Astrocyte (in vitro differentiated cells and primary cell): ENCODE measurements around the gene AUP1. TPM values are rescaled to one million over a fixed set of nuclear protein-coding genes. Genes with fewer than 3 reads are reported as not detected.

Experiments
- DNase-seq: peaks from one replicate; pipeline ENCODE4 v3.0.0-alpha.2; 2010; ENCODE audit warnings: low read depth
- FAIRE-seq: peaks from 2 replicates; lab custom pipeline; 2011; peaks lifted over from hg19 to GRCh38; lab: Jason Lieb, UNC
- H2AFZ ChIP-seq: 2 replicates; pipeline ENCODE4 v1.6.0; 2012; ENCODE audit warnings: low read depth, low read length, inconsistent platforms
- H3K27ac ChIP-seq: 2 replicates; pipeline ENCODE4 v1.5.1; 2011; ENCODE audit warnings: low read depth, low read length, inconsistent platforms
- H3K27me3 ChIP-seq: 2 replicates; pipeline ENCODE4 v1.6.0; 2011; ENCODE audit warnings: low read length, inconsistent platforms; ENCODE audit not compliant: insufficient read depth
- H3K36me3 ChIP-seq: 2 replicates; pipeline ENCODE4 v1.5.1; 2011; ENCODE audit warnings: low read length, inconsistent platforms; ENCODE audit not compliant: insufficient read depth
- H3K4me1 ChIP-seq: 2 replicates; pipeline ENCODE4 v1.5.1; 2011; ENCODE audit warnings: low read length, inconsistent platforms; ENCODE audit not compliant: insufficient read depth
- H3K4me2 ChIP-seq: 2 replicates; pipeline ENCODE4 v1.6.0; 2012; ENCODE audit warnings: low read length, inconsistent platforms
- H3K4me3 ChIP-seq: 2 replicates; pipeline ENCODE4 v1.5.1; 2011; ENCODE audit warnings: low read depth, mild to moderate bottlenecking, low read length, inconsistent platforms; ENCODE audit not compliant: insufficient read depth
- H3K79me2 ChIP-seq: 2 replicates; pipeline ENCODE4 v1.6.0; 2012; ENCODE audit warnings: mild to moderate bottlenecking, low read length, inconsistent platforms; ENCODE audit not compliant: insufficient read depth
- H3K9ac ChIP-seq: 2 replicates; pipeline ENCODE4 v1.6.0; 2012; ENCODE audit warnings: mild to moderate bottlenecking, low read length, inconsistent platforms
- H3K9me3 ChIP-seq: 2 replicates; pipeline ENCODE4 v1.5.1; 2012; ENCODE audit warnings: low read depth, mild to moderate bottlenecking, low read length, inconsistent platforms; ENCODE audit not compliant: insufficient read depth
- H4K20me1 ChIP-seq: 2 replicates; pipeline ENCODE4 v1.6.0; 2012; ENCODE audit warnings: low read length, inconsistent platforms; ENCODE audit not compliant: insufficient read depth
- H3K27ac Mint-ChIP-seq: one replicate; pipeline ENCODE4 v1.8.0; 2021; ENCODE audit warnings: mild to moderate bottlenecking, mixed read lengths; ENCODE audit not compliant: unreplicated experiment
- H3K27me3 Mint-ChIP-seq: one replicate; pipeline ENCODE4 v1.8.0; 2021; ENCODE audit warnings: low read depth, mixed read lengths; ENCODE audit not compliant: unreplicated experiment
- H3K36me3 Mint-ChIP-seq: one replicate; pipeline ENCODE4 v1.8.0; 2021; ENCODE audit warnings: low read depth, mixed read lengths; ENCODE audit not compliant: unreplicated experiment
- H3K4me1 Mint-ChIP-seq: one replicate; pipeline ENCODE4 v1.8.0; 2021; ENCODE audit warnings: low read depth, mixed read lengths; ENCODE audit not compliant: unreplicated experiment
- H3K4me3 Mint-ChIP-seq: one replicate; pipeline ENCODE4 v1.8.0; 2021; ENCODE audit warnings: mild to moderate bottlenecking, moderate library complexity, mixed read lengths; ENCODE audit not compliant: unreplicated experiment
- H3K9me3 Mint-ChIP-seq: one replicate; pipeline ENCODE4 v1.8.0; 2021; ENCODE audit warnings: mild to moderate bottlenecking, mixed read lengths; ENCODE audit not compliant: unreplicated experiment
- CTCF ChIP-seq: IDR thresholded peaks from 2 replicates; pipeline ENCODE4 v1.5.1; 2011; ENCODE audit warnings: low read depth, mild to moderate bottlenecking, inconsistent platforms, low read length, moderate library complexity; ENCODE audit not compliant: insufficient read depth
- EZH2 ChIP-seq: IDR thresholded peaks from 2 replicates; pipeline ENCODE4 v1.6.1; 2012; ENCODE audit warnings: mild to moderate bottlenecking, low read length, inconsistent platforms; ENCODE audit not compliant: insufficient read depth
- total RNA-seq: library from RNA; stranded (reverse); gene quantifications from 2 replicates; pipeline ENCODE4 v1.2.1, GENCODE V29; 2021

Gene AUP1
- total RNA-seq, 1 donor from 2014 or later = 82.5 TPM

- Mint-ChIP-seq H3K27me3 (no peaks in the 10 kb centered on the region), H3K4me1 (peaks cover 3% of the 10 kb centered on the region), H3K9me3 (no peaks in the 10 kb centered on the region), H3K36me3 (peaks cover 6% of the 10 kb centered on the region), H3K27ac (no peak overlapping the region), H3K4me3 (peak overlapping the region; percentile 98)
- peak overlapping the region; percentile 95 for H2AFZ ChIP-seq
- H3K4me1 ChIP-seq = peaks cover 15% of the 10 kb centered on the region
- H4K20me1 ChIP-seq = peaks cover 13% of the 10 kb centered on the region
- H3K4me2 ChIP-seq = peak overlapping the region; percentile 97
- peaks cover 37% of the 10 kb centered on the region for H3K79me2 ChIP-seq
- DNase-seq (no peak), FAIRE-seq (no peak)
- peaks cover 3% of the 10 kb centered on the region for H3K36me3 ChIP-seq
- H3K27me3 ChIP-seq = no peaks in the 10 kb centered on the region
- H3K27ac ChIP-seq = no peak overlapping the region
- peak overlapping the region; percentile 88 for H3K9ac ChIP-seq
- H3K4me3 ChIP-seq = peak overlapping the region; percentile 97
- TF ChIP-seq CTCF (no peak), EZH2 (no peak)
- H3K9me3 ChIP-seq = no peaks in the 10 kb centered on the region
Measured at GRCh38 chr2:74481431-74481830, 48.1 kb downstream of the AUP1 start.

Other genes starting within 250 kb of the AUP1 start
- 0.36 and 0.41 TPM in 2 replicates for gene SLC4A5, start 186.3 kb downstream of the AUP1 start, total RNA-seq
- gene DCTN1, start 149.4 kb downstream of the AUP1 start, total RNA-seq = 206 and 215 TPM in 2 replicates
- gene C2orf81, start 108.1 kb downstream of the AUP1 start, total RNA-seq = 2.1 and 2.5 TPM in 2 replicates
- gene WDR54, start 108.0 kb downstream of the AUP1 start, total RNA-seq = 14.8 and 17.5 TPM in 2 replicates
- 41.6 and 44.4 TPM in 2 replicates for gene RTKN, start 87.8 kb downstream of the AUP1 start, total RNA-seq
- 19.2 and 23.2 TPM in 2 replicates for gene INO80B, start 74.6 kb downstream of the AUP1 start, total RNA-seq
- 56.4 and 58.3 TPM in 2 replicates for gene WBP1, start 71.3 kb downstream of the AUP1 start, total RNA-seq
- gene MOGS, start 64.3 kb downstream of the AUP1 start, total RNA-seq = 84.4 and 101 TPM in 2 replicates
- gene MRPL53, start 57.0 kb downstream of the AUP1 start, total RNA-seq = 48.0 and 50.6 TPM in 2 replicates
- gene CCDC142, start 46.7 kb downstream of the AUP1 start, total RNA-seq = 10.6 and 11.2 TPM in 2 replicates
- gene TTC31, start 46.6 kb downstream of the AUP1 start, total RNA-seq = 12.0 and 14.1 TPM in 2 replicates
- gene LBX2, start 30.1 kb downstream of the AUP1 start, total RNA-seq = 0.89 and 1.0 TPM in 2 replicates
- 17.8 and 17.9 TPM in 2 replicates for gene PCGF1, start 22.0 kb downstream of the AUP1 start, total RNA-seq
- not detected in 2 replicates for gene TLX2, start 15.3 kb downstream of the AUP1 start, total RNA-seq
- 0.73 and 0.84 TPM in 2 replicates for gene DQX1, start 3.5 kb downstream of the AUP1 start, total RNA-seq
- 24.4 and 25.3 TPM in 2 replicates for gene HTRA2, start 227 bp upstream of the AUP1 start, total RNA-seq
- gene LOXL3, start 24.2 kb upstream of the AUP1 start, total RNA-seq = 17.6 and 33.8 TPM in 2 replicates
- 19.1 and 19.3 TPM in 2 replicates for gene DOK1, start 25.0 kb upstream of the AUP1 start, total RNA-seq
- gene M1AP, start 118.6 kb upstream of the AUP1 start, total RNA-seq = 0.20 TPM in 1 of 2 replicates, not detected in the other
- gene SEMA4F, start 124.5 kb upstream of the AUP1 start, total RNA-seq = 12.5 and 13.9 TPM in 2 replicates